ENCODE results near the gene RNU2-1. TPM values are rescaled to one million over a fixed set of nuclear protein-coding genes. Genes with fewer than 3 reads are reported as not detected.
"Not testable (repeated sequence)": the region's sequence is repeated elsewhere in the genome, so short reads cannot be mapped to it uniquely, and the experiment has no call there.

The RNU2-1 gene
- total RNA-seq, 3 donors from 2014 or later = 1,770 to 1,970 (median 1,905) TPM

- H3K9me3 Mint-ChIP-seq = no peaks in the 10 kb centered on the region
Measured at GRCh38 chr17:43220511-43221125, 13.2 kb downstream of the RNU2-1 start.

GRCh38 chr17:43219746-43220380, 13.9 kb downstream of the RNU2-1 start:
- Mint-ChIP-seq H3K9me3 (no peaks in the 10 kb centered on the region), H3K27me3 (ENCODE audit: low read depth) (no peaks in the 10 kb centered on the region)
- DNase-seq = no peak

More at GRCh38 chr17:43220511-43221125, 13.2 kb downstream of the RNU2-1 start:
- peaks cover 20% of the 10 kb centered on the region for H3K4me1 Mint-ChIP-seq (ENCODE audit: low read depth)
- H3K36me3 Mint-ChIP-seq (ENCODE audit: insufficient read depth) = peaks cover 17% of the 10 kb centered on the region
- H3K4me3 Mint-ChIP-seq = no peak overlapping the region
- no peak for DNase-seq
- no peak for ATAC-seq
- H3K27me3 Mint-ChIP-seq (ENCODE audit: low read depth) = no peaks in the 10 kb centered on the region

GRCh38 chr17:43219001-43219400, 14.8 kb downstream of the RNU2-1 start:
- DNase-seq (no peak), ATAC-seq (no peak)
- Mint-ChIP-seq H3K27me3 (ENCODE audit: low read depth) (no peaks in the 10 kb centered on the region), H3K4me1 (ENCODE audit: low read depth) (peaks cover 17% of the 10 kb centered on the region), H3K9me3 (no peaks in the 10 kb centered on the region), H3K4me3 (no peak overlapping the region), H3K36me3 (ENCODE audit: insufficient read depth) (peaks cover 15% of the 10 kb centered on the region)

More at GRCh38 chr17:43219746-43220380, 13.9 kb downstream of the RNU2-1 start:
- Mint-ChIP-seq H3K4me1 (ENCODE audit: low read depth) (peaks cover 20% of the 10 kb centered on the region), H3K4me3 (no peak overlapping the region), H3K36me3 (ENCODE audit: insufficient read depth) (peaks cover 18% of the 10 kb centered on the region)
- ATAC-seq = no peak

GRCh38 chr17:43217614-43218087, 16.1 kb downstream of the RNU2-1 start:
- DNase-seq = peak; percentile 12
- H3K27me3 Mint-ChIP-seq (ENCODE audit: low read depth) = no peaks in the 10 kb centered on the region
- H3K4me3 Mint-ChIP-seq = no peak overlapping the region
- ATAC-seq = peak; percentile 92 to 95
- peaks cover 28% of the 10 kb centered on the region for H3K4me1 Mint-ChIP-seq (ENCODE audit: low read depth)
- H3K9me3 Mint-ChIP-seq = no peaks in the 10 kb centered on the region
- H3K36me3 Mint-ChIP-seq (ENCODE audit: insufficient read depth) = peaks cover 14% of the 10 kb centered on the region

- DNase-seq = no peak
- Mint-ChIP-seq H3K4me1 (ENCODE audit: low read depth) (peaks cover 35% of the 10 kb centered on the region), H3K4me3 (no peak overlapping the region), H3K9me3 (no peaks in the 10 kb centered on the region), H3K27me3 (ENCODE audit: low read depth) (no peaks in the 10 kb centered on the region), H3K36me3 (ENCODE audit: insufficient read depth) (peaks cover 14% of the 10 kb centered on the region)
- ATAC-seq = no peak
Measured at GRCh38 chr17:43216762-43217613, 16.8 kb downstream of the RNU2-1 start.

GRCh38 chr17:43216369-43216761, 17.4 kb downstream of the RNU2-1 start:
- Mint-ChIP-seq H3K9me3 (no peaks in the 10 kb centered on the region), H3K4me1 (ENCODE audit: low read depth) (peaks cover 38% of the 10 kb centered on the region), H3K27me3 (ENCODE audit: low read depth) (no peaks in the 10 kb centered on the region), H3K36me3 (ENCODE audit: insufficient read depth) (peaks cover 14% of the 10 kb centered on the region), H3K4me3 (no peak overlapping the region)
- ATAC-seq (no peak), DNase-seq (no peak)

GRCh38 chr17:43215341-43215740, 18.4 kb downstream of the RNU2-1 start:
- DNase-seq (no peak), ATAC-seq (no peak)
- H3K4me1 Mint-ChIP-seq (ENCODE audit: low read depth) = peaks cover 44% of the 10 kb centered on the region
- peaks cover 12% of the 10 kb centered on the region for H3K36me3 Mint-ChIP-seq (ENCODE audit: insufficient read depth)
- H3K27me3 Mint-ChIP-seq (ENCODE audit: low read depth) = no peaks in the 10 kb centered on the region
- H3K9me3 Mint-ChIP-seq = no peaks in the 10 kb centered on the region
- no peak overlapping the region for H3K4me3 Mint-ChIP-seq

GRCh38 chr17:43213545-43213944, 20.2 kb downstream of the RNU2-1 start:
- no peak for DNase-seq
- Mint-ChIP-seq H3K9me3 (no peaks in the 10 kb centered on the region), H3K27me3 (ENCODE audit: low read depth) (no peaks in the 10 kb centered on the region), H3K4me3 (peak overlapping the region; percentile 45), H3K4me1 (ENCODE audit: low read depth) (peaks cover 42% of the 10 kb centered on the region), H3K36me3 (ENCODE audit: insufficient read depth) (peaks cover 14% of the 10 kb centered on the region)
- no peak for ATAC-seq

- Mint-ChIP-seq H3K36me3 (ENCODE audit: insufficient read depth) (peaks cover 16% of the 10 kb centered on the region), H3K4me1 (ENCODE audit: low read depth) (peaks cover 38% of the 10 kb centered on the region)
- DNase-seq = no peak
Measured at GRCh38 chr17:43212641-43213490, 20.9 kb downstream of the RNU2-1 start.

GRCh38 chr17:43211480-43212402, 22.0 kb downstream of the RNU2-1 start, which contains the start of gene TMEM106A:
TSS of gene TMEM106A (plus strand) at chr17:43211875. CDS start at chr17:43213042, 1,167 bp downstream.
- H3K27me3 Mint-ChIP-seq (ENCODE audit: low read depth) = no peaks in the 10 kb centered on the region
- peak; percentile 95 to 96 for ATAC-seq
- peaks cover 27% of the 10 kb centered on the region for H3K4me1 Mint-ChIP-seq (ENCODE audit: low read depth)
- peaks cover 18% of the 10 kb centered on the region for H3K36me3 Mint-ChIP-seq (ENCODE audit: insufficient read depth)
- DNase-seq = peak; percentile 66
- H3K9me3 Mint-ChIP-seq = no peaks in the 10 kb centered on the region
- peak within 1 kb of the TSS; percentile 97 for H3K4me3 Mint-ChIP-seq

More at GRCh38 chr17:43212641-43213490, 20.9 kb downstream of the RNU2-1 start:
- H3K9me3 Mint-ChIP-seq = no peaks in the 10 kb centered on the region
- H3K4me3 Mint-ChIP-seq = peak overlapping the region; percentile 97
- ATAC-seq = no peak
- H3K27me3 Mint-ChIP-seq (ENCODE audit: low read depth) = no peaks in the 10 kb centered on the region

- Mint-ChIP-seq H3K27me3 (ENCODE audit: low read depth) (no peaks in the 10 kb centered on the region), H3K9me3 (no peaks in the 10 kb centered on the region), H3K36me3 (ENCODE audit: insufficient read depth) (peaks cover 18% of the 10 kb centered on the region), H3K4me3 (peak overlapping the region; percentile 97), H3K4me1 (ENCODE audit: low read depth) (peaks cover 27% of the 10 kb centered on the region)
- no peak for DNase-seq
- no peak for ATAC-seq
Measured at GRCh38 chr17:43211123-43211479, 22.7 kb downstream of the RNU2-1 start.

- Mint-ChIP-seq H3K9me3 (no peaks in the 10 kb centered on the region), H3K36me3 (ENCODE audit: insufficient read depth) (peaks cover 15% of the 10 kb centered on the region), H3K4me1 (ENCODE audit: low read depth) (peaks cover 27% of the 10 kb centered on the region), H3K27me3 (ENCODE audit: low read depth) (no peaks in the 10 kb centered on the region), H3K4me3 (peak overlapping the region; percentile 97)
- ATAC-seq = no peak
- DNase-seq = no peak
Measured at GRCh38 chr17:43210576-43210975, 23.2 kb downstream of the RNU2-1 start.

GRCh38 chr17:43203013-43203412, 30.8 kb downstream of the RNU2-1 start:
- not testable (repeated sequence) for H3K4me1 Mint-ChIP-seq (ENCODE audit: low read depth); H3K9me3 Mint-ChIP-seq; H3K4me3 Mint-ChIP-seq; DNase-seq; H3K27me3 Mint-ChIP-seq (ENCODE audit: low read depth); ATAC-seq
- peaks cover 31% of the 10 kb centered on the region for H3K36me3 Mint-ChIP-seq (ENCODE audit: insufficient read depth)
